Endothelial cell (in vitro differentiated cells): ENCODE results near the gene PMM2. TPM values are rescaled to one million over a fixed set of nuclear protein-coding genes. Genes with fewer than 3 reads are reported as not detected.

Source experiments
- DNase-seq: peaks from one replicate; pipeline ENCODE4 v3.0.0; 2021; ENCODE audit warnings: low spot score
- H3K27ac Mint-ChIP-seq: one replicate; pipeline ENCODE4 v1.8.0; 2021; ENCODE audit warnings: mixed read lengths, inconsistent platforms; ENCODE audit not compliant: unreplicated experiment
- H3K27me3 Mint-ChIP-seq: one replicate; pipeline ENCODE4 v1.8.0; 2021; ENCODE audit warnings: mild to moderate bottlenecking, moderate library complexity, mixed read lengths, inconsistent platforms; ENCODE audit not compliant: unreplicated experiment
- H3K36me3 Mint-ChIP-seq: one replicate; pipeline ENCODE4 v1.8.0; 2021; ENCODE audit warnings: mild to moderate bottlenecking, low read depth, mixed read lengths, inconsistent platforms; ENCODE audit not compliant: unreplicated experiment
- H3K4me1 Mint-ChIP-seq: one replicate; pipeline ENCODE4 v1.8.0; 2021; ENCODE audit warnings: mild to moderate bottlenecking, mixed read lengths, inconsistent platforms; ENCODE audit not compliant: unreplicated experiment
- H3K4me3 Mint-ChIP-seq: one replicate; pipeline ENCODE4 v1.8.0; 2021; ENCODE audit warnings: mild to moderate bottlenecking, mixed read lengths, inconsistent platforms; ENCODE audit not compliant: unreplicated experiment
- H3K9me3 Mint-ChIP-seq: one replicate; pipeline ENCODE4 v1.8.0; 2021; ENCODE audit warnings: mixed read lengths, inconsistent platforms; ENCODE audit not compliant: unreplicated experiment
- CTCF ChIP-seq: fragments of 200-600 bp; sonication (generic); IDR thresholded peaks from one replicate; pipeline ENCODE4 v1.5.0; 2021; ENCODE audit warnings: antibody characterized with exemption; ENCODE audit not compliant: unreplicated experiment
- total RNA-seq: library from RNA; stranded (reverse); fragmentation: NEBNext Ultra II Directional; extraction: Animal tissue kit (Norgen Biotek cat#: 25700); gene quantifications from one replicate; pipeline ENCODE4 v1.2.1, GENCODE V29; 2021; ENCODE audit not compliant: unreplicated experiment

The PMM2 gene
- total RNA-seq, 1 donor from 2014 or later = 19.3 TPM

GRCh38 chr16:8763083-8763482 is 34.6 kb upstream of the PMM2 start:
- H3K9me3 Mint-ChIP-seq = no peaks in the 10 kb centered on the region
- H3K27me3 Mint-ChIP-seq = no peaks in the 10 kb centered on the region
- no peak overlapping the region for H3K4me3 Mint-ChIP-seq
- H3K4me1 Mint-ChIP-seq = no peaks in the 10 kb centered on the region
- DNase-seq = no peak
- no peaks in the 10 kb centered on the region for H3K36me3 Mint-ChIP-seq
- H3K27ac Mint-ChIP-seq = no peak overlapping the region
- no peak for TF ChIP-seq CTCF

- Mint-ChIP-seq H3K4me1 (no peaks in the 10 kb centered on the region), H3K4me3 (no peak overlapping the region), H3K36me3 (no peaks in the 10 kb centered on the region), H3K27ac (no peak overlapping the region), H3K27me3 (no peaks in the 10 kb centered on the region), H3K9me3 (no peaks in the 10 kb centered on the region)
- no peak for DNase-seq
- TF ChIP-seq CTCF = no peak
Observed at GRCh38 chr16:8763899-8764298, 33.7 kb upstream of the PMM2 start.

- Mint-ChIP-seq H3K4me3 (no peak overlapping the region), H3K27ac (no peak overlapping the region), H3K27me3 (no peaks in the 10 kb centered on the region), H3K4me1 (no peaks in the 10 kb centered on the region), H3K9me3 (no peaks in the 10 kb centered on the region), H3K36me3 (no peaks in the 10 kb centered on the region)
- DNase-seq = no peak
- TF ChIP-seq CTCF = no peak
Observed at GRCh38 chr16:8764525-8765250, 33.0 kb upstream of the PMM2 start.

DNA sequence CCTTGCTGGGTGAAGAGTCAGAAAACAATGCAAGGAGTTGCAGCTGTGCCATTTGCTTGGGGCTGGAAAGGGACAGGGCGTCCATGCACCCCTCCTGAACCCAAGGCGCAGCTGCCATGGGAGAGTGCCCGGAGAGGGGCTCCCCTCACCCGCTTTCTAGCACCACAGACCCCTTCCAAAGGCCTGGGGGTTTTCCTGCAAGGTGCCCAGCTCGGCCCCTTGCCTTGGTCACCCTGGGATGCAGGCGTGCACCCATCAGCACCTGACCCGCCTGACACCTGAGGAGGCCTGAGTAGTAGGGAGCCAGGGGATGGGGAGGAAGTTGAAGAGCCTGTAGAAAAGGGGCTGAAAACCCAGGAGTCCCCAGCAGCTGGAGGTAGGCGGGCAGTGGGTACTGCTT is 30.5 kb upstream of the PMM2 start:
- H3K27me3 Mint-ChIP-seq = no peaks in the 10 kb centered on the region
- H3K9me3 Mint-ChIP-seq = no peaks in the 10 kb centered on the region
- H3K27ac Mint-ChIP-seq = no peak overlapping the region

More for the DNA sequence above, 30.5 kb upstream of the PMM2 start:
- Mint-ChIP-seq H3K36me3 (no peaks in the 10 kb centered on the region), H3K4me1 (no peaks in the 10 kb centered on the region), H3K4me3 (no peak overlapping the region)
- no peak for DNase-seq
- no peak for TF ChIP-seq CTCF
